IPS-NIHi7 (cell line): Measurements from ENCODE around the gene KLK6.
A peak's percentile ranks its signal among the peaks of the same experiment; 100 is the strongest.

Source experiments
- DNase-seq: peaks from one replicate; pipeline ENCODE4 v3.0.0; 2012; ENCODE audit warnings: mixed read lengths; ENCODE audit errors: extremely low spot score

KLK6 gene

DNA sequence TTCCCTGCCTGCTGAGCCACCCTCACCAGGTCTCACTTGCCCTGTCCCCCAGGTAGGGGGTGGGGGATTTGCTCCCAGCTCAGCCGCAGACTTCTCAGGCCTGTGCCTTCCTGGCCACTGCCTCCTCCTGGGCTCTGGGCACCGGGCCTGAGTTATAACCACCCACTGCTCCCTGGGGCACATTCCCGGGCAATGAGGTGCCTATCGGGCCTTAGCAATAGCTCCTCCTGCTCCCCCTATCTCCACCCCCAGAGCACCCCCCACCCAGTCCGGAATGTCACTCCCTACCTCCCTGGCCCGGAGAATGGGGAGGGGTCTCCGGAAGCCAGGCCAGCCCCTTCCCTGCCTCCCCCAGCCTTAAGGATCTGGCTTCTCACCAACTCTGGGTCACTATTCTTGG, 16.5 kb downstream of the KLK6 start, which contains the start of gene KLK5:
Gene KLK5 (minus strand): TSS at position 129 of the 400 bp plus-strand sequence. CDS start 381 bp downstream, outside the sequence.
- DNase-seq: no peak

DNA sequence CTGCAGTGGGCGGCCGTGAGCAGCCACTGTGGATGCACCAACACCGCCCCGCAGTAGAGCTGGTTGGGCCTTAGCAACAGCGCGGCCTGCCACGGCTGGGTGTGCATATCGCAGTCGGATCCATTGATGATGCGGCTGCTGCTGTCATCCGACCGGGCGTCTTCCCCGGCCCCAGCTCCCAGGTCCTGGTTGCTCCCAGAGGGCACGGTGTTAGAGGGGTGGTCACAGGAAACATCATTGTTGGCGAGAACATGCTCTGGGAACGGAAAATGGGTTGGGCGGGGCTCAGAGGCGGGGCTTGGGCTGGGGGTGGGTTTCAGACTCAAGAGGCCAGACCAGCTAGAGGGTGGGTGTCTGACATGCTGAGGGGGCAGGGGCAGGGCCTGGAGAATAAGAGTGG, 19.5 kb downstream of the KLK6 start:
- peak; percentile 37 for DNase-seq

DNA sequence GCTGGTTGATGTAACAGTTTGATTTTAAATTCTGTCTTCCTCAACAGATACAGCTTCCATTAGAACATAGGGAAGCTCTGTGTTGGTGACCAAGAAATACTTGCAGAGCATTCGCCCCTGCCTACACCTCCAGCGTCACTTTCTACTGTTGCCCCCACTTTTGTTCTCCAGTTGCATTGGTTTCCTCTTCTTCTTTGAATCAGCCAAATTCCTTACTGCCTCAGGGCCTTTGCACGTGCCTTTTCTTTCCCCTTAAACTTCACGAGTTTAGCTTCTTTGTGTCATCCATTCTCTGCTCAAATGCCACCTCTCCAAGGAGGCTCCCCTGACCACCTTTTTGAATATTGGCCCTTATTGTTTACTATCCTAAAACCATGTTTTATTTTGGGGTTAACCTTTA, 22.3 kb downstream of the KLK6 start:
- DNase-seq: no peak

DNA sequence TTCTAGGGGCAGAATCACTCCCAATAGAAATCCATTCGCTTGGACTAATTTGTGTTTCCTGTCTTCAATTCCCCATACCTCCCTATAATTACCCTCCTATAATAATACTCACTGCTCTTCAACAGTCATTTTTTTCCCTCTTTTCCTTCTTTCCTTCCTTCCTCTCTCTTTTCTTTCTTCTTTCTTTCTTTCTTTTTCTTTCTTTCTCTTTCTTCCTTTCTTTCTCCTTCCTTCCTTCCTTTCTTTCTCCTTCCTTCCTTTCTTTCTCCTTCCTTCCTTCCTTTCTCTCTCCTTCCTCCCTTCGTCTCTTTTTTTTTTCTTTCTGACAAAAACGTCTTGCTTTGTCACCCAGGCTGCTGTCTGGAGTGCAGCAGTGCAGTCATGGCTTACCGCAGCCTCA, 24.6 kb downstream of the KLK6 start:
- DNase-seq: no peak

GRCh38 chr19:50943074-50943828, 26.1 kb downstream of the KLK6 start:
- no peak for DNase-seq

GRCh38 chr19:50939596-50939995, 29.8 kb downstream of the KLK6 start:
- DNase-seq: no peak

GRCh38 chr19:50933640-50934039, 35.8 kb downstream of the KLK6 start:
- no peak for DNase-seq

GRCh38 chr19:50932690-50933083, 36.7 kb downstream of the KLK6 start:
- no peak for DNase-seq

DNA sequence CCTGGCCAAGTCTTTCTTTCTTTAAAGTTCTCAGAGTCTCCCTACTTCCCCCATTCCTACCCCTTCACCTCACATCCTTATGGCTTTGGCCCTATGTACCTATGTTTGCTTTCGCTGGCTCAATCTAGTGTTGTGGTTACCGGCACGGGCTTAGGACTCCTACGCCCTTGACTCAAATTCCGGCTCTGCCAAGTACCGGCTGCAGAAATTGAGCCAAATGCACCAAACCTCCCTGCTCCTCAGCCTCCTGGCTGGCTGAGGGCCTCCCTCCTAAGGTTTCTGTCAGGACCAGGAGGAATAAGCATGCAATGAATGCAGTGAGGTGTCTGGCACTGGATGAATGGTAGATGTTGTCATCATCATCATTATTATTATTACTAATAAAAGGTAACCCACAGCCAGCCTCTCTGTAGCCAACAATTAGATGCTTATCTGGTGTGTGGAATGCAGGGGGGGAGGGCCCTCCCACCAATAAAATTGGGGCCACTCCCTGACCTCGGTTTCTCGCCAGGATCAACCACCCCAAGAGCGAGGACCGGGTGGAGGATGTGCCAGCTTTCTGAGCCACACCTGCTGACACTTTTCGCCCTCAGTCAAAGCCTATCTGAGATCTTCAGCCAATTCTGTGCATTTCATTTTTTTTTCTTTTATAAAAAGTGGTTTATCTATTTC, 37.2 kb downstream of the KLK6 start:
- DNase-seq: no peak

DNA sequence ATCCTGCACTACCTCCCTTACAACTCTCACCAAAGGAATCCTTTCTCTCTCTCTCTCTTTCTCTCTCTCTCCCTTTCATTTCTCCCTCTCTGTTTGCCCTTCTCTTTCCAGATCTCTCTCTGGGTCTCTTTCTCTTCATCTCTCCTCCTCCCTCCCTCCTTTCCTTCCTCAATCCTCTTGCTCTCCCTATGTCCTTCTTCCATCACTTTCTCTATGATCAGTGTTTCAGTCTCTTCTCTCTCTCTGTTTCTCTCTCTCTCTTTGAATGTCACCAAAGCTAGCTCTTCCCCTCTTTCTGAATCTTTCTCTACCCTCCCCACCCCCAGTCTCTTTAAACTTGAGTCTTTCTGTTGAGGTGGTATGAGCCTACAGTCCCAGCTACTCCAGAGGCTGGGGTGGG, 38.4 kb downstream of the KLK6 start:
- DNase-seq: no peak

- no peak for DNase-seq
Observed at GRCh38 chr19:50928831-50929230, 40.6 kb downstream of the KLK6 start.

DNA sequence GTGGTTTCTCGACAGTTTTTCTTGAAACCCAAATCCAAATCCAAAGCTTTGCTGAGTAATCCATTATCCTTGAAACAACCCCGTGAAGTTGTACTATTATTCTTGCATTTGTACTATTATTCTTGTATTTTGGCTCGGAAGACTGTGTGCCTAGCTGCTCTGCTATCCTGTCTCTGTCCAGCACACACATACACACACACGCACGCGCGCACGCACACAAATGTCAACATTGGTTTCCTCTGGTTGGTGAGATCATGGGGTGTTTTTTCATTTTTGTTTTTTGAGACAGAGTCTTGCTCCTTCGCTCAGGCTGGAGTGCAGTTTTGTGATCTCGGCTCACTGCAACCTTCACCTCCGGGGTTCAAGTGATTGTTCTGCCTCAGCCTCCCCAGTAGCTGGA, 43.2 kb downstream of the KLK6 start:
- no peak for DNase-seq

GRCh38 chr19:50925734-50926133, 43.7 kb downstream of the KLK6 start:
- DNase-seq: no peak

DNA sequence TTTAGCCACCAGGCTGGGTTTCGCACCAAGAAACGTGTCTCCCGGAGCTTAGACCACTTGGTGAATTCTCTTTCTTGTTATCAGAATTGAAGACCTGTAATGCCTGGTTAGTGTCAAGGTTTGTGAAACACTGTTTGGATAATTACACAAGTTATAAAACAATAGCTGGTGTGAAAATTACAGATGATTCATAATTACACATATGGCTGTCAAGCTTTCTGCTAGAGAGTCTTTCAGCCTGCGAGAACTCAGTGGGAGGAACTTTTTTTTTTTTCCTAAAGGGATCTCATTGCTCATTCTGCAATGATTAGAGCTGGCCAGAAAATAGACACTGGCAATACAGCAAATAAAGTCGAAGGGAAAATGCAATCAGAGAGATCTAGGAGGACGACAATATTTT, 44.8 kb downstream of the KLK6 start:
- DNase-seq: no peak

DNA sequence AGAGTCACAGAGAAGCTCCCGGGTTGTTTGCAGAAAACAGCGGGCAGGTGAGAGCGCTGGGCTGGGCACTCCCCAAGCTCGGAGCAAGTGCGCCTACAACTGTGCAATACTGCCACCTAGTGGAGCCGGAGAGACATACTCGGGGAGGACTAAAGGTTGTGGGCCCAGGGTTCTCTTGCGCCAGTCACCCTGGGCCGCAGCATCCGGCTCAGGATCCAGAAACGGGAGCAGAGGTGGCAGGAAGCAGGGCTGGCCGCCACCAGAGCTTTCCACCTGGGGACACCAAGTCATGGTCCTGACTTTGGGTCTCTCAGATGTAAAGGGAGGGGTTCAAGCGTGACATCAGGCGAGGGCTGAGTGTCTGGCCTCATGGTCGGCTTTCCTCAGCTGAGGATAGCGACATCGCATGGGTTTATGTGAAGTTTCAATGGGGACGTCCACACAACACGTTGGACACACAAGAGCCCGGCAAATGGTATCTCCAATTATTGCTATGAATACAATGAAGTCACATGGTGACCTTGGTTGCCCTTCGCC, 47.0 kb downstream of the KLK6 start:
- peak; percentile 94 for DNase-seq

DNA sequence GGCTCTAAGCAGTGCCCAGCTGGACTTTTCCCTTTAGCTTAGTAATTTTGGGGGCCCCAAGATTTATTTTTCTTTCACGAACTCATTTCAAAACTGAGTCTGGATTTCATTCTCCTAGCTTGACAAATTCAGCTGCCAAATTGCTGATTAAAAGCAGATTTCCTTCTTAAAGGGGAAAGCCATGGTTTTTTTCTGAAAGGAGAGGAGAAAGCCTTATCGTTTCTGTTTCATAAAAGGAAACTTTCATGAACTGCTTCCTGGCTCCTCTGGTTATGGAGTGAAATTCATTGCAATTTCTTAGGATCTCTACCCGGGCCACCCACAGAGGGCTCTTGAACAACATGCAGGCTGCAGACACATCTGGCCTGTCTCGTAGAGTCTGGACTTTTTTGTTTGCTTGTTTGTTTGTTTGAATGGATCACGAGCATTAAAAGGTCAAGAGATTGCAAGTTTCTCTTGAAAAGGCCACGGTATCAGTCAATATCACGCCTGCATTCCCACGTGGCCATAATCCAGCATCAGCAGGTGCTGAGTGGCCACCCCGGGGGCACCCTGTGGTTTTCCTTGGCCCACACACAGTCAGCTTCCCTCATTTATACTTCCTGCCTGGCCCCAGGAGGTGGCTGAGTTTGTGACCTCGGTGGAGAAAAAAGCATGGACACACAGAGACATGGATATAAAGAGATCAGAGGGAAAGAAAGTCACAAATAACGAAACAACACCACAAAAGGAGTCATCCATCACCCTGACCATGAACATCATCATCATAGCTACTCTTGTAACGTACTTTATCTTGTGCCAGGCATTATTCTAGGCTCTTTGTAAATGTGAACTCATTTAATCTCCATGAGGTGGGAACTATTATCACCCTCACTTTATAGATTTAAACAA, 47.7 kb downstream of the KLK6 start:
- DNase-seq: no peak

DNA sequence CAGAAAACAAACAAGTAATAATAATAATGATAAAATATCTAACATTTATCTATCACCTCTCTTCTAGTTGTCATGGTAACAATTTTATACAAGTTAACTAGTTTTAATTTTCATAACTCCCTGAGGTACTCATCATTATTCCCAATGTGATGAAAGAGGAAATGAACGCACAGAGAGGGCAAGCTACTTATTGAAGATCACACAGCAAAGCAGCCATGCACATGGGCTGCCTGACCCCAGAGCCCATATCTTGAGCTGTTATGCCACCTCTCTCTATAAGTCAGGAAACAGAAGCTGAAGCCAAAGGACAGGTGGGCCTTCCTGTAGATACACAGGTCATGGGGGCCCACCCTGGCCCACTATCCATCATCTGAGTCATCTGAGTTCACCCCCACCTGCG, 53.3 kb downstream of the KLK6 start:
- no peak for DNase-seq

- DNase-seq: no peak
Observed at GRCh38 chr19:50912727-50913716, 56.4 kb downstream of the KLK6 start.

GRCh38 chr19:50912102-50912599, 57.2 kb downstream of the KLK6 start:
- DNase-seq: no peak

DNA sequence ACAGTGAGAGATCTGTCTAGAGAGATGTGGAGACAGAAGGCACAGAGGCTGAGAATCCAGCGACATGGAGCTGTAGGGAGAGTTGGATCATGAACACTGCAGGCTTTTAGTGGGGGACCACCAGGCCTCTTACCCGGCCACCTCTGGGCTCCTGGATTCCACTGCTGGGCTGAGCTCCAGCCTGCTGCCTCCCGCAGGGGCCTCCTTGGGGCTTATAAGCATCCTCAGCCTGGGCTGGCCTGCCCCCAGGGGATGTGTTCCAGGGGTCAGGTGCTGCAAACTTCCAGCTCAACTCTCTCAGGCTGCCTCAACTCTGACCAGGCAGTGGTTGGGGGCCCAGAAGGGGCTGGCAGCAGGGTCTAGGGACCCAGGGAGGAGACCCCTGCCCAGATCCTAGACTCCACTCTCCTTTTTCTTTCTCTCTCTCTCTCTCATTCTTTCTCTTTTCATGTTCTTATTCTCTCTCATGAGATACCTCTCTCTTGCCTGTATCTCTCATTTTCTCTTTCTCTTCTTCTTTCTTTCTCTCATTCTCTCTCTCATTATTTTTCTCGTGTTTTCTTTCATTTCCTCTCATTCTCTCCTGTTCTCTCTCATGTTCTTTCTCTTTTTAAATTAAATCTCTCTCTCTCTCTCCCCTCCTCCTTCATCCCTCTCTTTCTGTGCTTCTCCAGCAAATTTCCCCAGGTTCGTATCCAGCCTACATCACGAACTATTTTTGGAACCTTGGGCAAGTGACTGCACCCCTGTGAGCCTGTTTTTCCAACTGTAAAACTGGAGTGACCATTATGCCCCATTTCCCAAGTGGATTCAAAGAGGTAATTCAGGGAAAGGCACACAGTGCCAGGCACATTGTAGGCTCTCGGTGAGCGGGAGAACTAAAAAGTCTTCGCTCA, 57.9 kb downstream of the KLK6 start, which contains the start of gene KLK4:
Gene KLK4 (minus strand): TSS at position 190 of the 896 bp plus-strand sequence. CDS start 657 bp downstream, outside the sequence.
- DNase-seq: no peak
